Gastroesophageal sphincter (tissue), 3 donors: ENCODE results near the gene ARHGEF37.

ENCODE experiments used
- CTCF ChIP-seq, 4 experiments: fragments of 200-600 bp in 2 of 4; fragments of 450-650 bp in 2 of 4; sonication (generic) in 1 of 4; IDR thresholded peaks; one replicate each; pipeline ENCODE4 v1.5.1; 2017 to 2019; ENCODE audit warnings: antibody characterized with exemption in 4 of 4, mild to moderate bottlenecking in 2 of 4, moderate library complexity in 2 of 4
- EP300 ChIP-seq: sonication (generic); formaldehyde crosslinking; IDR thresholded peaks from one replicate; pipeline ENCODE4 v1.6.1; 2017; ENCODE audit warnings: antibody characterized with exemption, mild to moderate bottlenecking
- POLR2A ChIP-seq, 2 donors: fragments of 450-650 bp; IDR thresholded peaks; one replicate each; pipeline ENCODE4 v1.6.1; 2017; ENCODE audit warnings: antibody characterized with exemption in 2 of 2, mild to moderate bottlenecking in 2 of 2, moderate library complexity in 1 of 2
- POLR2AphosphoS5 ChIP-seq: sonication (generic); formaldehyde crosslinking; IDR thresholded peaks from one replicate; pipeline ENCODE4 v1.6.1; 2017; ENCODE audit warnings: antibody characterized with exemption

GRCh38 chr5:149588936-149589335 is 7.6 kb downstream of the ARHGEF37 start:
- TF ChIP-seq CTCF (IDR thresholded peaks at IDR 0.05) (no peak), POLR2AphosphoS5 (no peak), POLR2A (IDR thresholded peaks at IDR 0.05) (no peak), EP300 (no peak)
